Measurements from ENCODE around the gene TNFSF9.

The TNFSF9 gene

DNA sequence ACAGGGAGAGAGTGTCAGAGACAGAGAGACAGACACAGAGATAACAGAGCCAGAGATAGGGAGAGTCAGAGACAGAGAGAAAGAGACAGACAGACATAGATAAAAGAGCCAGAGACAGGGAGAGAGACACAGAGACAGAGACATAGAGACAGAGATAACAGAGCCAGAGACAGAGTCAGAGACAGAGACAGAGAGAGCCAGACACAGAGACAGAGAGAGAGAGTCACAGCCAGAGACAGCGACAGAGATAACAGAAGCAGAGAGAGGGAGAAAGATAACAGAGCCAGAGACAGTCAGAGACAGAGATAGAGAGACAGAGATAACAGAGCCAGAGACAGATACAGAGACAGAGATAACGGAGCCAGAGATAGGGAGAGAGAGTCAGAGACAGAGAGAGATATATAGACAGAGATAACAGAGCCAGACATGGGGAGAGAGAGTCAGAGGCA, 865 bp upstream of the TNFSF9 start:
- Histone ChIP-seq H3K9ac (ENCODE audit: low read length) (peak overlapping the region; percentile 44), H3K36me3 (ENCODE audit: control insufficient read depth, insufficient read depth, low read length) (no peaks in the 10 kb centered on the region), H3K4me1 (ENCODE audit: control insufficient read depth, insufficient read depth, low read length) (peaks cover 23% of the 10 kb centered on the region), H3K9me3 (ENCODE audit: control insufficient read depth, low read length) (no peaks in the 10 kb centered on the region), H3K27me3 (ENCODE audit: control insufficient read depth, insufficient read depth, low read length) (peaks cover 46% of the 10 kb centered on the region), H3K4me3 (ENCODE audit: low read length) (no peak overlapping the region)

DNA sequence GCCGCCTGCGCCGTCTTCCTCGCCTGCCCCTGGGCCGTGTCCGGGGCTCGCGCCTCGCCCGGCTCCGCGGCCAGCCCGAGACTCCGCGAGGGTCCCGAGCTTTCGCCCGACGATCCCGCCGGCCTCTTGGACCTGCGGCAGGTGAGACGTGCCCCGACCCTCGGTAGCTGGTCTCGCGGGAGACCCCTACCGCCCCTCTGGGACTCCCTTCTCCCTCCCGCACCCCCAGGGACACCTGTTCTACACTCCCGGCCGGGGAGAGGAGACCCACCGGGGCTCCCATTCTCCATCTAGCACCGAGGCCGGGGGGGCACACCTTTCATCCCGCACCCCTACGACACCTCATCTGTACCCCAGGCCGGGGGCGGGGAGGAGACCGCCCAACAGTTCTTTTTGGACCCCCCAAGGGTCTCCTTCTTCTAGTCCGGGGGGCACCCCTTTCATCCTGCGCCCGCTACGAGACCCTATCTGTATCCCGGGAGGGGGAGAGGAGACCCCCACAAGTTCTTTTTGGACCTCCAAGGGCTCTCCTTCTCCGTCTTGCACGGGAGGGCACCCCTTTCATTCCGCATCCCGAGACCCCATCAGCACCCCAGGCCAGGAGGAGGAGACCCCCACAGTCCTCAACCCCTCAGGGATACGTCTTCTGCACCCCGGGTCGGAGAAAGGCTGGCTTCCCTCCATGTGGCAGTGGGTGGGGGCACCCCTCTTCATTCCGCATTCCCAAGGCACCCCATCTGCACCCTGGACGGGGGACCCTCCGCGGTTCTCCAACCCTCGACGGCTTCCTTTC, 533 bp downstream of the TNFSF9 start:
- Histone ChIP-seq H3K4me1 (ENCODE audit: control insufficient read depth, insufficient read depth, low read length) (peaks cover 25% of the 10 kb centered on the region), H3K4me3 (ENCODE audit: low read length) (peak overlapping the region; percentile 19), H3K27me3 (ENCODE audit: control insufficient read depth, insufficient read depth, low read length) (peaks cover 46% of the 10 kb centered on the region), H3K36me3 (ENCODE audit: control insufficient read depth, insufficient read depth, low read length) (no peaks in the 10 kb centered on the region), H3K9me3 (ENCODE audit: control insufficient read depth, low read length) (no peaks in the 10 kb centered on the region), H3K9ac (ENCODE audit: low read length) (peak overlapping the region; percentile 53)

DNA sequence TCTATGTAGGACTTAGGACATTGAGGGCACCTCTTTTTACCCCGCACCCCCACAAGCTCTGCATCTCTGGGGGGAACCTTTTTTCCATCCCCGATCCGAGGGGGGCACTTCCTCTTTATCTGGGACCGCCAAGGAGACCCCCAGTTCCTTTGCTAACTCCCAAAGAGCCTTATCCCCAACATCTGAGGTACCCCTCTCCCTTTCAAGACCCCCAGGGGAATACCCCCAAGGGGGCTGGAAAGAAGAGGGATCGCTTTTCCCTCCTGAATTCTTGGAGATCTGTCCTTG, 1.1 kb downstream of the TNFSF9 start:
- Histone ChIP-seq H3K9ac (ENCODE audit: low read length) (no peak overlapping the region), H3K4me3 (ENCODE audit: low read length) (no peak overlapping the region), H3K4me1 (ENCODE audit: control insufficient read depth, insufficient read depth, low read length) (peaks cover 26% of the 10 kb centered on the region), H3K9me3 (ENCODE audit: control insufficient read depth, low read length) (no peaks in the 10 kb centered on the region), H3K36me3 (ENCODE audit: control insufficient read depth, insufficient read depth, low read length) (no peaks in the 10 kb centered on the region), H3K27me3 (ENCODE audit: control insufficient read depth, insufficient read depth, low read length) (peaks cover 46% of the 10 kb centered on the region)

DNA sequence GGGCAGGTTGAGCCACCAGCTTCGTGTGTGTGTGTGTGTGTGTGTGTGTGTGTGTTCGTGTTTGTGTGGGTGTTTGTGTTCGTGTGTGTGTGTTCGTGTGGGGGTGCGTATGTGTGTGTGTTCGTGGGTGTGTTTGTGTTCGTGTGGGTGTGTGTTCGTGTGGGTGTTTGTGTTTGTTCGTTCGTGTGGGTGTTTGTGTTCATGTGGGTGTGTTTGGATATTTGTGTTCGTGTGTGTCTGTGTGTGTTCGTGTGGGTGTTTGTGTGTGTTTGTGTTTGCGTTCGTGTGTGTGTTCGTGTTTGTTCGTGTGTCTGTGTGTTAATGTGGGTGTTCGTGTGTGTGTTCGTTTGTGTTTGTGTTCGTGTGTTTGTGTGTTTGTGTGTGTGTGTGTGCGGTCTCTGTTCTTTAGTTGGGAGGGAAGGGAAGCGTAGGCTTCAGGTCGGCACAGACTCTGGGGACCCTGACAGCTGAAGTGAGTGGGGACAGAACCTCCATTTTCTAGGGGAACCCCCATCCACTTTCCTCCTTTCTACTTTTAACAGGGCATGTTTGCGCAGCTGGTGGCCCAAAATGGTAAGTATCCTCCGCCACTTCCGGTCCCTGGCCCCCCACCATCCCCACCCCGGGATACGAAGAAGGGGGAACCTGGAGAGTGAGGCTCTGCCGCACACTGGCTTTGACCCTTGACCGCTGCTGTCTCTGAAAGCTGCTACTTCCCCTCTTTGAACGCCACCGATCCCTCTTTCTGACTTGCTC, 1.6 kb downstream of the TNFSF9 start:
- Histone ChIP-seq H3K4me1 (ENCODE audit: control insufficient read depth, insufficient read depth, low read length) (peaks cover 26% of the 10 kb centered on the region), H3K9me3 (ENCODE audit: control insufficient read depth, low read length) (no peaks in the 10 kb centered on the region), H3K9ac (ENCODE audit: low read length) (no peak overlapping the region), H3K4me3 (ENCODE audit: low read length) (no peak overlapping the region), H3K27me3 (ENCODE audit: control insufficient read depth, insufficient read depth, low read length) (peaks cover 46% of the 10 kb centered on the region), H3K36me3 (ENCODE audit: control insufficient read depth, insufficient read depth, low read length) (no peaks in the 10 kb centered on the region)

DNA sequence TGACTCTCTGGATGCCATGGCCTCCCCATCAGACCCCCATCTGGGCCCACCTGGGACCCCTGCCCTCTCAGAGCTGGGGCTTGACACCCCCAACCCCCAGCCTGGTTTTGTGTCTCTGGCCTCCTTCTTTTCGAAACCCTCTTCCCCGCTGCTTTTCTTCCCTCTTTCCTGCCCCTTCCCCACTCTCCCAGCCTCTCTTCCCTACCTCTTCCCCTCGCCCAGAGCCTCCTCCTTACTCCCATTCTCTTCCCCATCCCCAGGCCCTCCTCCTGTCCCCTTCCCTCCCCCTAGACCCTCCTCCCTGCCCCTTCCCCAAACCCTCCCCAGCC, 2.1 kb downstream of the TNFSF9 start:
- Histone ChIP-seq H3K27me3 (ENCODE audit: control insufficient read depth, insufficient read depth, low read length) (peaks cover 46% of the 10 kb centered on the region), H3K36me3 (ENCODE audit: control insufficient read depth, insufficient read depth, low read length) (no peaks in the 10 kb centered on the region), H3K4me1 (ENCODE audit: control insufficient read depth, insufficient read depth, low read length) (peaks cover 26% of the 10 kb centered on the region), H3K9ac (ENCODE audit: low read length) (no peak overlapping the region), H3K4me3 (ENCODE audit: low read length) (no peak overlapping the region), H3K9me3 (ENCODE audit: control insufficient read depth, low read length) (no peaks in the 10 kb centered on the region)

DNA sequence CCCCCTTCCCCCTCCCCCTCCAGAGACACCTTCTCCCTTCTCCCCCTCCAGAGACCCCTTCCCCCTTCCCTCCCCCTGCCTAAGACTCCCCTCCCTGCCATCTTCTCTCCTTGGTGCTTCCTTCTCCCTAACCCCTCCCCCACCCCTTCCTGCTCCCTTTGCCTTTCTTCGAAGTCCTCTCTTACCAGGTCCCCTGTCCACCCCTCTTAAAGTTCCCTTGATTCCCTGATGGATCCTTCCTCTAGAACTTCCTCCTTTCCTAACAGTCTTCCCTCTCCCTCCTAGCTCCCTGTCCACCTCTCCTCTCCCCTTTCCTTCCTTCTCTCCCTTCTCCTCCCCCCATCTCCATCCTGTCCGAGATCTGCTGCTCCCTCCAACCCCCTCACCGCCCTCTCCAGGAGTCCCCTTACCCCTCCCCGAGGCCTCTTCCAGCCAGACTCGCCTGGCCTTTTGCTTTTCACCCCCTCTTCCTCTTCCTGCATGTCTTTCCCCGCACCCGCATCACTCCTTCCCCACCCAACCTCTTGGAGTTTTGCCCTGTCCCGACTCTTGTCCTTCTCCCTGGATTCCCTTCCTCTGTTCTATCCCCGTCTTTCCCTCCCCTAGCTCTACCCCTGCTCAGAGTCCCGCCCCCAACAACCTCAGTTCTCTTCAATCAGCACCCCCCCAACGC, 3.1 kb downstream of the TNFSF9 start:
- Histone ChIP-seq H3K9ac (ENCODE audit: low read length) (no peak overlapping the region), H3K4me3 (ENCODE audit: low read length) (no peak overlapping the region), H3K27me3 (ENCODE audit: control insufficient read depth, insufficient read depth, low read length) (peaks cover 46% of the 10 kb centered on the region), H3K36me3 (ENCODE audit: control insufficient read depth, insufficient read depth, low read length) (no peaks in the 10 kb centered on the region), H3K9me3 (ENCODE audit: control insufficient read depth, low read length) (no peaks in the 10 kb centered on the region), H3K4me1 (ENCODE audit: control insufficient read depth, insufficient read depth, low read length) (peaks cover 26% of the 10 kb centered on the region)

DNA sequence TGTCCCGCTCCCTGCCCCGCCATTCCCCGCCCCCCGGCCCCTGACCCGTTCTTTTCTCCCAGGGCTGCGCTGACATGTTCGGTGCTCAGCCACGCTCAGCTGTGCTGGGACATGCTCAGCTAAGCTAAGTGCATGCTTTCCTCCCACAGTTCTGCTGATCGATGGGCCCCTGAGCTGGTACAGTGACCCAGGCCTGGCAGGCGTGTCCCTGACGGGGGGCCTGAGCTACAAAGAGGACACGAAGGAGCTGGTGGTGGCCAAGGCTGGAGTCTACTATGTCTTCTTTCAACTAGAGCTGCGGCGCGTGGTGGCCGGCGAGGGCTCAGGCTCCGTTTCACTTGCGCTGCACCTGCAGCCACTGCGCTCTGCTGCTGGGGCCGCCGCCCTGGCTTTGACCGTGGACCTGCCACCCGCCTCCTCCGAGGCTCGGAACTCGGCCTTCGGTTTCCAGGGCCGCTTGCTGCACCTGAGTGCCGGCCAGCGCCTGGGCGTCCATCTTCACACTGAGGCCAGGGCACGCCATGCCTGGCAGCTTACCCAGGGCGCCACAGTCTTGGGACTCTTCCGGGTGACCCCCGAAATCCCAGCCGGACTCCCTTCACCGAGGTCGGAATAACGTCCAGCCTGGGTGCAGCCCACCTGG, 3.7 kb downstream of the TNFSF9 start:
- Histone ChIP-seq H3K36me3 (ENCODE audit: control insufficient read depth, insufficient read depth, low read length) (no peaks in the 10 kb centered on the region), H3K4me1 (ENCODE audit: control insufficient read depth, insufficient read depth, low read length) (peaks cover 26% of the 10 kb centered on the region), H3K9ac (ENCODE audit: low read length) (no peak overlapping the region), H3K9me3 (ENCODE audit: control insufficient read depth, low read length) (no peaks in the 10 kb centered on the region), H3K27me3 (ENCODE audit: control insufficient read depth, insufficient read depth, low read length) (peaks cover 42% of the 10 kb centered on the region), H3K4me3 (ENCODE audit: low read length) (no peak overlapping the region)

DNA sequence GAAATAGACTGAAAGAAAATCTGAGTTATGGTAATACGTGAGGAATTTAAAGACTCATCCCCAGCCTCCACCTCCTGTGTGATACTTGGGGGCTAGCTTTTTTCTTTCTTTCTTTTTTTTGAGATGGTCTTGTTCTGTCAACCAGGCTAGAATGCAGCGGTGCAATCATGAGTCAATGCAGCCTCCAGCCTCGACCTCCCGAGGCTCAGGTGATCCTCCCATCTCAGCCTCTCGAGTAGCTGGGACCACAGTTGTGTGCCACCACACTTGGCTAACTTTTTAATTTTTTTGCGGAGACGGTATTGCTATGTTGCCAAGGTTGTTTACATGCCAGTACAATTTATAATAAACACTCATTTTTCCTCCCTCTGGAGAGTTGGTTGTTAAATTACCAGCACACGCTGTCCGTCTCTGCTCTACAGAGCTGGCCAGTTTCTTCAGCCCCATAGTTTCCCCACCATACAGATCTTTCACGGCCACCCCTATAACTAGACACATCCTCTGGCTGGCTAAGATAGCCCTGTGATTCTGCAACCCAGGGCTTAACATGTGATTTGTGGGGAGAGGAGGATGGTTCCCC, 4.8 kb downstream of the TNFSF9 start:
- Histone ChIP-seq H3K4me1 (ENCODE audit: control insufficient read depth, insufficient read depth, low read length) (peaks cover 19% of the 10 kb centered on the region), H3K9ac (ENCODE audit: low read length) (no peak overlapping the region), H3K9me3 (ENCODE audit: control insufficient read depth, low read length) (no peaks in the 10 kb centered on the region), H3K27me3 (ENCODE audit: control insufficient read depth, insufficient read depth, low read length) (peaks cover 32% of the 10 kb centered on the region), H3K36me3 (ENCODE audit: control insufficient read depth, insufficient read depth, low read length) (no peaks in the 10 kb centered on the region), H3K4me3 (ENCODE audit: low read length) (no peak overlapping the region)

DNA sequence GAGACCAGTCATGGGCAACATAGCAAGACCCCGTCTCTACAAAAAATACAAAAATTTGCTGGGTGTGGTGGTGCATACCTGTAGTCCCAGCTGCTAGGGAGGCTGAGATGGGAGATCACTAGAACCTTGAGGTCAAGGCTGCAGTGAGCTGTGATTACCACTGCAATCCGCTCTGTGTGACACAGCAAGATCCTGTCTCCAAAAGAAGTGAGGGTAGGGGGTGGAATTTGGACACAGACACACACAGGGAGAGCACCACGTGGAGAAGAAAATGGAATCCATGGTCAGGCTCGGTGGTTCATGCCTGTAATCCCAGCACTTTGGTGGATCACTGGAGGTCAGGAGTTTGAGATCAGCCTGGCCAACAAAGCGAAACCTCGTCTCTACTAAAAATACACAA, 8.7 kb downstream of the TNFSF9 start:
- H3K27me3 ChIP-seq (ENCODE audit: control insufficient read depth, insufficient read depth, low read length) = peaks cover 4% of the 10 kb centered on the region
- H3K9me3 ChIP-seq (ENCODE audit: control insufficient read depth, low read length) = no peaks in the 10 kb centered on the region
- H3K4me3 ChIP-seq (ENCODE audit: low read length) = no peak overlapping the region
- H3K4me1 ChIP-seq (ENCODE audit: control insufficient read depth, insufficient read depth, low read length) = peaks cover 3% of the 10 kb centered on the region
- H3K36me3 ChIP-seq (ENCODE audit: control insufficient read depth, insufficient read depth, low read length) = no peaks in the 10 kb centered on the region
- H3K9ac ChIP-seq (ENCODE audit: low read length) = no peak overlapping the region

DNA sequence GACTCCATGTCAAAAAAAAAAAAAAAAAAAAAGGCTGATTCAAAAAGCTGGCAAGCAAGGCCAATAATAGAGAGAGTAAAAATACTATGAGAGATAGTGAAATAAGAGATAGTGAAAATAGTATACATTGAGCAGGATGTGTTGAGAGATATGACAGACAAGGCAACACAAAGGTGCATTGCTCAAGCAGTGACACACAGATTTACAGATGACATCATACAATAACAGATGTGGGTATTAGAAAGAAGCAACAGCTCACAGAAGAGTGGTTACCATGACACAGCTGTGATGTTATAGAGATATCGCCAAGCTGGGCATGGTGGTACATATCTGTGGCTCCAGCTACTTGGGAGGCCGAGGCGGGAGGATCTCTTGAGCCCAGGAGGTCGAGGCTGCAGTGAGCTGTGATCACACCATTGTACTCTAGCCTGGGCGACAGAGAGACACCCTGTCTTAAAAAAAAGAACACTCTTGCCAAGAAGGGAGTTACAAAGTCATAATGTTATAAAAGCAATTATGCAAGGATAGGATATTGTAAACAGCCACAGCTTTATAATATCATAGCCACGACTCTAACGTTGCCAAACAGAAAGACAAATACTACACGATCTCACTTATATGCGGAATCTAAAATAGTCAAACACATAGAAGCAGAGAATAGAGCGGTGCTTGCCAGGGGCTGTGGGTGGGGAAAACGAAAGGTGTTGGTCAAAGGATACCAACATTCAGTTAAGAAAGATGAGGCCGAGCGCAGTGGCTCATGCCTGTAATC, 10.3 kb downstream of the TNFSF9 start:
- H3K4me1 ChIP-seq (ENCODE audit: control insufficient read depth, insufficient read depth, low read length) = peaks cover 3% of the 10 kb centered on the region
- H3K4me3 ChIP-seq (ENCODE audit: low read length) = no peak overlapping the region
- H3K36me3 ChIP-seq (ENCODE audit: control insufficient read depth, insufficient read depth, low read length) = no peaks in the 10 kb centered on the region
- H3K9me3 ChIP-seq (ENCODE audit: control insufficient read depth, low read length) = no peaks in the 10 kb centered on the region
- H3K9ac ChIP-seq (ENCODE audit: low read length) = no peak overlapping the region
- no peaks in the 10 kb centered on the region for H3K27me3 ChIP-seq (ENCODE audit: control insufficient read depth, insufficient read depth, low read length)

DNA sequence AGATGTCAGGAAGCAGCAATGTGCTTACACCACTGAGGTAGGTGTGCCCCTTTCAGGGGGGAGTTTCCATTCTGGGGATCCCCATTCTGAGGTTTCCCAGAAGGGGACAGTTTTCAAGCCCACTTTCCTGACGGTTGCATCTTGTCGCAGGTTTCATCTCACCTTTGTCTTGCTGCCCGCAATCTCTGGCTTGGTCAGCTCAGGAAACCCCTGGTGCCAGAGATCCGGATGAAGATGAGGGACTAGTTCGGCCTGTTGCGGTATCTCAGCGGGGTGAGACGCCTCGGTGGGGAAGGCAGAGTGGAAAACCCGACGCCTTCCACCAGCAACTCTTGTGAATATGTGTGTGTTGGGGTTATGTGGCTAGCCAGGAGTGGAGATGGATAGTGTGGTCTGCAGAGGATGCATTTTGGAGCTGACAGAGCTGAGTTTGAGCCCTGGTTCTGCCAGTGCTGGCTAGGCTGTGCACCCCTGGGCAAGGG, 13.1 kb downstream of the TNFSF9 start:
- no peak overlapping the region for H3K9ac ChIP-seq (ENCODE audit: low read length)
- H3K36me3 ChIP-seq (ENCODE audit: control insufficient read depth, insufficient read depth, low read length) = no peaks in the 10 kb centered on the region
- no peak overlapping the region for H3K4me3 ChIP-seq (ENCODE audit: low read length)
- H3K4me1 ChIP-seq (ENCODE audit: control insufficient read depth, insufficient read depth, low read length) = no peaks in the 10 kb centered on the region
- H3K9me3 ChIP-seq (ENCODE audit: control insufficient read depth, low read length) = no peaks in the 10 kb centered on the region
- H3K27me3 ChIP-seq (ENCODE audit: control insufficient read depth, insufficient read depth, low read length) = no peaks in the 10 kb centered on the region
